ENCODE measurements around the gene GRID2IP.

DNA sequence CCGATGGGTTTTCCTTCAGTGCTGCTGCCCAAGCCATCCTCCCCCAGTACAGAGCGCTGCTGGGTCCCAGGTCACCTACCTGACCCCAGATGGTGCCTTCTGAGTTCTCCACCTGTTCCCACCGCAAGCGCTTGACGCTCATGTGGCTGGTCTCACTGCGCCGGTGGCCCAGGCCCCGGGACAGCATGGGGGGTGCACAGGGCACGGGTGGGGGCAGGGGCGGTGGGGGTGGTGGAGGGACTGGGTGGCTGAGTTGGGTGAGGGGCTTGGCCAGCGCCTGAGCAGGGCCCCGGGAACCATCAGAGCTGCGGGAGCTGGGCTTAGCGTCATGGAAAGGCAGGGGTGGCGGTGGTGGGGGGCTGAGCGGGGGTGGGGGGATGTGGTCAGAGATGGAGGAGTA is 43.4 kb downstream of the GRID2IP start:
- TF ChIP-seq, protein P1, sequence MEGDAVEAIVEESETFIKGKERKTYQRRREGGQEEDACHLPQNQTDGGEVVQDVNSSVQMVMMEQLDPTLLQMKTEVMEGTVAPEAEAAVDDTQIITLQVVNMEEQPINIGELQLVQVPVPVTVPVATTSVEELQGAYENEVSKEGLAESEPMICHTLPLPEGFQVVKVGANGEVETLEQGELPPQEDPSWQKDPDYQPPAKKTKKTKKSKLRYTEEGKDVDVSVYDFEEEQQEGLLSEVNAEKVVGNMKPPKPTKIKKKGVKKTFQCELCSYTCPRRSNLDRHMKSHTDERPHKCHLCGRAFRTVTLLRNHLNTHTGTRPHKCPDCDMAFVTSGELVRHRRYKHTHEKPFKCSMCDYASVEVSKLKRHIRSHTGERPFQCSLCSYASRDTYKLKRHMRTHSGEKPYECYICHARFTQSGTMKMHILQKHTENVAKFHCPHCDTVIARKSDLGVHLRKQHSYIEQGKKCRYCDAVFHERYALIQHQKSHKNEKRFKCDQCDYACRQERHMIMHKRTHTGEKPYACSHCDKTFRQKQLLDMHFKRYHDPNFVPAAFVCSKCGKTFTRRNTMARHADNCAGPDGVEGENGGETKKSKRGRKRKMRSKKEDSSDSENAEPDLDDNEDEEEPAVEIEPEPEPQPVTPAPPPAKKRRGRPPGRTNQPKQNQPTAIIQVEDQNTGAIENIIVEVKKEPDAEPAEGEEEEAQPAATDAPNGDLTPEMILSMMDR (IDR thresholded peaks at IDR 0.05; ENCODE audit: low read depth, low read length), result no peak
- TF ChIP-seq MYC (IDR thresholded peaks at IDR 0.05; ENCODE audit: low read depth, low read length) (no peak), POLR2A (IDR thresholded peaks at IDR 0.05; ENCODE audit: extremely low read depth, insufficient read length) (no peak)
